B cell (primary cell): ENCODE results near the gene KHK. TPM values are rescaled to one million over a fixed set of nuclear protein-coding genes. Genes with fewer than 3 reads are reported as not detected.
"Not testable (repeated sequence)": the region's sequence is repeated elsewhere in the genome, so short reads cannot be mapped to it uniquely, and the experiment has no call there.

Source experiments
- ATAC-seq: fragments of 200-7000 bp; cut with Tn5 transposase; one replicate; pipeline ENCODE4 v1.10.0; 2021; ENCODE audit warnings: low read depth, mild to moderate bottlenecking, moderate number of reproducible peaks, moderate library complexity
- CTCF ChIA-PET: fragments of 350-600 bp; sonication (Branson Sonifier 250); formaldehyde crosslinking; loops from one replicate; lab custom pipeline; 2021; ENCODE audit warnings: antibody characterized with exemption, inconsistent platforms; lab: Charles Lee
- POLR2A ChIA-PET: fragments of 350-600 bp; sonication (Branson Sonifier 250); formaldehyde crosslinking; loops from one replicate; lab custom pipeline; 2021; ENCODE audit warnings: antibody characterized with exemption; lab: Charles Lee
- DNase-seq: peaks from one replicate; pipeline ENCODE4 v3.0.0; 2013
- H2AFZ ChIP-seq: 2 replicates; pipeline ENCODE4 v1.6.1; 2012; ENCODE audit warnings: mild to moderate bottlenecking, low read depth, low read length; ENCODE audit not compliant: insufficient read depth, poor library complexity, severe bottlenecking
- H3K27ac ChIP-seq, 2 donors: 1 replicate in 1 of 2; 2 replicates in 1 of 2; pipeline ENCODE4 v1.5.1; 2012 to 2013; ENCODE audit warnings: low read length in 2 of 2, mild to moderate bottlenecking in 2 of 2, moderate library complexity in 1 of 2
- H3K27me3 ChIP-seq, 4 experiments: fragments of 200-600 bp in 1 of 4; sonication (generic) in 1 of 4; replicated peaks in 1 of 4; 1 replicate in 2 of 4; 2 replicates in 2 of 4; pipeline versions ENCODE4 v1.6.1 to v1.7.0; 2013 to 2016; ENCODE audit warnings: low read length in 3 of 4, mild to moderate bottlenecking in 2 of 4, mixed read lengths in 1 of 4, moderate library complexity in 1 of 4; ENCODE audit not compliant: insufficient read depth in 4 of 4, control insufficient read depth in 3 of 4; ENCODE audit errors: control extremely low read depth in 1 of 4
- H3K36me3 ChIP-seq, 2 experiments: replicated peaks in 1 of 2; 1 replicate in 1 of 2; 2 replicates in 1 of 2; pipeline versions ENCODE4 v1.6.1 to v1.7.1; 2013; ENCODE audit warnings: low read length in 1 of 2; ENCODE audit not compliant: insufficient read depth in 2 of 2, control insufficient read depth in 1 of 2; ENCODE audit errors: control extremely low read depth in 1 of 2, extremely low read depth in 1 of 2
- H3K4me1 ChIP-seq, 2 donors: fragments of 200-600 bp in 1 of 2; sonication (generic) in 1 of 2; 1 replicate in 1 of 2; 2 replicates in 1 of 2; pipeline versions ENCODE4 v1.5.1 to v1.6.1; 2013 to 2017; ENCODE audit warnings: low read length in 2 of 2; ENCODE audit not compliant: control insufficient read depth in 2 of 2, insufficient read depth in 2 of 2
- H3K4me2 ChIP-seq: replicated peaks from 2 replicates; pipeline ENCODE3; 2012; ENCODE audit warnings: mild to moderate bottlenecking, low read depth, low read length; ENCODE audit not compliant: poor library complexity, severe bottlenecking
- H3K4me3 ChIP-seq, 5 experiments: fragments of 200-600 bp in 1 of 5; sonication (generic) in 1 of 5; 1 replicate in 3 of 5; 2 replicates in 2 of 5; pipeline versions ENCODE4 v1.5.1 to v1.7.0; 2011 to 2016; ENCODE audit warnings: low read length in 4 of 5, mild to moderate bottlenecking in 4 of 5, low read depth in 2 of 5, control low read depth in 1 of 5, moderate library complexity in 1 of 5; ENCODE audit not compliant: insufficient read depth in 1 of 5; ENCODE audit errors: control extremely low read depth in 1 of 5, extremely low read depth in 1 of 5
- H3K79me2 ChIP-seq: fragments of 200-600 bp; sonication (generic); one replicate; pipeline ENCODE4 v1.6.0; 2016; ENCODE audit warnings: low read length; ENCODE audit not compliant: control insufficient read depth, insufficient read depth
- H3K9ac ChIP-seq: fragments of 200-600 bp; sonication (generic); 2 replicates; pipeline ENCODE4 v1.6.1; 2017; ENCODE audit warnings: mild to moderate bottlenecking, low read length, moderate library complexity
- H3K9me3 ChIP-seq, 3 donors: one replicate each; pipeline versions ENCODE4 v1.6.1 to v1.7.1; 2013; ENCODE audit warnings: low read length in 2 of 3; ENCODE audit not compliant: control insufficient read depth in 2 of 3, insufficient read depth in 1 of 3; ENCODE audit errors: control extremely low read depth in 1 of 3
- H4K20me1 ChIP-seq: 2 replicates; pipeline ENCODE4 v1.6.0; 2012; ENCODE audit warnings: mild to moderate bottlenecking, low read length; ENCODE audit not compliant: insufficient read depth, control insufficient read depth, poor library complexity, severe bottlenecking
- H3K27ac Mint-ChIP-seq: one replicate; pipeline ENCODE4 v1.8.0; 2021; ENCODE audit warnings: mixed read lengths
- H3K27me3 Mint-ChIP-seq: one replicate; pipeline ENCODE4 v1.8.0; 2021; ENCODE audit warnings: mixed read lengths
- H3K4me1 Mint-ChIP-seq: one replicate; pipeline ENCODE4 v1.8.0; 2021; ENCODE audit warnings: mixed read lengths
- H3K4me3 Mint-ChIP-seq: one replicate; pipeline ENCODE4 v1.8.0; 2021; ENCODE audit warnings: mixed read lengths
- H3K9me3 Mint-ChIP-seq: one replicate; pipeline ENCODE4 v1.8.0; 2022; ENCODE audit warnings: mixed read lengths; ENCODE audit not compliant: insufficient read depth
- EZH2 ChIP-seq: IDR thresholded peaks from 2 replicates; pipeline ENCODE4 v1.6.1; 2012; ENCODE audit warnings: borderline replicate concordance, low read depth, mild to moderate bottlenecking, moderate library complexity, low read length; ENCODE audit not compliant: insufficient read depth, poor library complexity, severe bottlenecking
- WGBS: methylation state at CpG from one replicate; pipeline ENCODE4 v1.1.5; 2013; ENCODE audit warnings: missing lambda C conversion rate; ENCODE audit not compliant: insufficient coverage; 5-methylcytosine and 5-hydroxymethylcytosine counted together
- intact Hi-C: fragments of 100-400 bp; cut with micrococcal nuclease; formaldehyde crosslinking; loops from one replicate; pipeline ENCODE4 v1.10.0; 2022
- polyA plus RNA-seq: library from polyadenylated mRNA; depleted of rRNA; stranded (reverse); fragments of >200 nt; gene quantifications from 2 replicates; pipeline ENCODE4 v1.2.3, GENCODE V29; 2012
- total RNA-seq, 2 donors: library from RNA; stranded (reverse); fragments of 120-200 nt in 1 of 2; gene quantifications; 1 replicate in 1 of 2; 2 replicates in 1 of 2; pipeline versions ENCODE4 v1.2.3 to v1.2.4, GENCODE V29; 2013 to 2022
- TF ChIP-seq, protein P1 (sequence below): fragments of 200-600 bp; IDR thresholded peaks from one replicate; pipeline ENCODE4 v1.8.0; 2022; ENCODE audit warnings: antibody characterized with exemption, mild to moderate bottlenecking

The KHK gene
- total and polyA plus RNA-seq, 2 donors (not counting 1 experiment from before 2014, with no cell fraction given) = 3.3 to 4.0 TPM

DNA sequence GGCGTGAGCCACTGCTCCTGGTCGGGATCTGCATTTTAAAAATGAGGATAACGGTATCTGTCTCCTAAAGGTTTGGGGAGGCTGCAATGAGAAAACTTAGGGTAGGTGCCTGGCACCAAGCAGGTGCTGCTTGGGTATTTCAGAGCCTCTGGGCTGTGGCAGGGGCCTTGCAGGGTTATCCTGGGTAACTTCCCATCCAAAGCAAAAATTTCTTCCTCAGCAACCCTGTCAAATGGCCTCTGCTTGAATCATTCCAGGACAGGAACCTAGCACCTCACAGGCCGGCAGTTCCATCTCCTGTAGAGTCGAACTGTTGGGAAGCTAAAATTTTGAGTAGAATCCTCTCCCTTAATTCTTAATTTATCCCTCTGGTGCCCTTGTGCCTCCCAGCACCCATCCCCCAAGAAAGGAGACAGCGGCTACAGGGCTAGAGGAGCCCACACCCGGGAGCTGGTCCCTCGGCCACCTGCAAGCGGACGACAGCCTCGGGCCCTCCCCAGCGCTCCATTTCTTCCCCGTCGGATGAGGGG lies 31.5 kb downstream of the KHK start:
- peaks cover 38% of the 10 kb centered on the region for H3K27me3 Mint-ChIP-seq
- no peak for ATAC-seq
- CTCF ChIA-PET = no interaction called here
- TF ChIP-seq EZH2 = no peak
- TF ChIP-seq, protein P1, sequence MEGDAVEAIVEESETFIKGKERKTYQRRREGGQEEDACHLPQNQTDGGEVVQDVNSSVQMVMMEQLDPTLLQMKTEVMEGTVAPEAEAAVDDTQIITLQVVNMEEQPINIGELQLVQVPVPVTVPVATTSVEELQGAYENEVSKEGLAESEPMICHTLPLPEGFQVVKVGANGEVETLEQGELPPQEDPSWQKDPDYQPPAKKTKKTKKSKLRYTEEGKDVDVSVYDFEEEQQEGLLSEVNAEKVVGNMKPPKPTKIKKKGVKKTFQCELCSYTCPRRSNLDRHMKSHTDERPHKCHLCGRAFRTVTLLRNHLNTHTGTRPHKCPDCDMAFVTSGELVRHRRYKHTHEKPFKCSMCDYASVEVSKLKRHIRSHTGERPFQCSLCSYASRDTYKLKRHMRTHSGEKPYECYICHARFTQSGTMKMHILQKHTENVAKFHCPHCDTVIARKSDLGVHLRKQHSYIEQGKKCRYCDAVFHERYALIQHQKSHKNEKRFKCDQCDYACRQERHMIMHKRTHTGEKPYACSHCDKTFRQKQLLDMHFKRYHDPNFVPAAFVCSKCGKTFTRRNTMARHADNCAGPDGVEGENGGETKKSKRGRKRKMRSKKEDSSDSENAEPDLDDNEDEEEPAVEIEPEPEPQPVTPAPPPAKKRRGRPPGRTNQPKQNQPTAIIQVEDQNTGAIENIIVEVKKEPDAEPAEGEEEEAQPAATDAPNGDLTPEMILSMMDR = no peak
- H3K4me3 ChIP-seq = peak overlapping the region in 1 of 5 experiments; percentile 50
- peak overlapping the region; percentile 84 for H3K4me2 ChIP-seq
- H3K27ac Mint-ChIP-seq = no peak overlapping the region
- H3K36me3 ChIP-seq = no peaks in the 10 kb centered on the region
- WGBS = 41% methylated on average over 13 of the region's 14 CpGs
- intact Hi-C loops = no loop called here
- H3K4me1 ChIP-seq = peaks cover 12 to 16% of the 10 kb centered on the region in 2 donors
- no peak overlapping the region for H3K27ac ChIP-seq
- no peak overlapping the region for H3K9ac ChIP-seq
- no peaks in the 10 kb centered on the region for H3K9me3 Mint-ChIP-seq
- no peaks in the 10 kb centered on the region for H3K79me2 ChIP-seq
- H4K20me1 ChIP-seq = no peaks in the 10 kb centered on the region
- H2AFZ ChIP-seq = peak overlapping the region; percentile 56
- H3K9me3 ChIP-seq = peaks cover 0 to 9% (median 0%) of the 10 kb centered on the region in 3 donors
- POLR2A ChIA-PET = no interaction called here
- peak overlapping the region; percentile 23 for H3K4me3 Mint-ChIP-seq
- DNase-seq = no peak
- peaks cover 12% of the 10 kb centered on the region for H3K4me1 Mint-ChIP-seq
- H3K27me3 ChIP-seq = peaks cover 0 to 26% (median 12%) of the 10 kb centered on the region in 4 experiments

DNA sequence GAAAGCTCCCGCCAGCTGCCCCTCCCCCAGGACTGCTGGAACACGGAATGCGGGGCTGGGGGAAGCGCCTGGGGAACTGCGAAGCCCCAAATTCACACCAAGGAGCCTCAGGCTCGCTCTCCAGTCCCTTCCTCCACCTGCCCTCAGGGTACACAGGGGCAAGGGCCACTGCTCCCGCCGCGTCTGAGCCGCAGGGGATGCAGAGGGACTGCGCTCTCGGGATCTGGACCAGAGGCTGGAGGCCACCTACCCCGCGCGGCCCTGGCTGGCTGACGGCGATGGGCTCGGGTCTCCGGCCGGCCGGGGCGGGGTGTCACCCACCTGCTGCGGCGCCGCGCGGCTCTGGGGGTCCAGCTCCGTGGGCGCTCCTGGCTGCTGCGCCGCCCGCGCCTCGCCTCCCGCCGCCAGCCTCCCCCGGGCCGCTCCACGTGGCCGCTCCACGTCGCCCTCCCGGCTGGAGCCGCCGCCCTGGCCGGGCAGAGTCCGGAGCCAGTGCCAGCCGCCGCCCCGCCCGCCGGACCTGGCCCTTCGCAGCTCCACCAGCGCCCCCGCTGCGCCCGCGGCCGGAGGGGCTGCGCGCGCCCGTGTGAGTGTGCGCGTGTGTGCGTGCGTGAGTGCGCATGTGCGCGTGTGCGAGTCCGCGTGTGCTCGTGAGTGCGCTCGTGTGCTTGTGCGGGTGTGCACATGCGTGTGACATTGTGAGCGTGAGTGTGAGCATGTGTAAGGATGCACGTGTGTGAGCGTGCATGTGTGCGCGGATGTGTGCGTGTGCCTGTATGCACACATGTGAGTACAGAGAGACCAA lies 32.2 kb downstream of the KHK start, which contains the start of gene CGREF1:
TSS of gene CGREF1 (minus strand) at position 604 of the 805 bp plus-strand sequence. CDS start 14,762 bp downstream, outside the sequence.
- H3K4me2 ChIP-seq = peak within 1 kb of the TSS; percentile 84
- ChIA-PET POLR2A (no interaction called here), CTCF (no interaction called here)
- H3K79me2 ChIP-seq = no peaks in the 10 kb centered on the region
- H3K4me3 Mint-ChIP-seq = peak within 1 kb of the TSS; percentile 85
- DNase-seq (peak; percentile 38), ATAC-seq (no peak)
- peaks cover 16% of the 10 kb centered on the region for H3K4me1 Mint-ChIP-seq
- peaks cover 0 to 9% (median 0%) of the 10 kb centered on the region in 3 donors for H3K9me3 ChIP-seq
- no peak within 1 kb of the TSS for H3K27ac Mint-ChIP-seq
- peaks cover 39% of the 10 kb centered on the region for H3K27me3 Mint-ChIP-seq
- H3K27me3 ChIP-seq = peaks cover 0 to 26% (median 12%) of the 10 kb centered on the region in 4 experiments
- H3K9me3 Mint-ChIP-seq = no peaks in the 10 kb centered on the region
- peak within 1 kb of the TSS; percentile 55 for H3K9ac ChIP-seq
- TF ChIP-seq, protein P1 = no peak
- TF ChIP-seq EZH2 = no peak
- peak within 1 kb of the TSS; percentile 56 for H2AFZ ChIP-seq
- intact Hi-C loops = no loop called here
- H3K4me1 ChIP-seq = peaks cover 16 to 19% of the 10 kb centered on the region in 2 donors
- H4K20me1 ChIP-seq = no peaks in the 10 kb centered on the region
- 6% methylated on average over 84 of the region's 84 CpGs for WGBS
- H3K27ac ChIP-seq = no peak within 1 kb of the TSS
- no peaks in the 10 kb centered on the region for H3K36me3 ChIP-seq
- peak within 1 kb of the TSS in 2 of 5 experiments; percentile 38 to 50 for H3K4me3 ChIP-seq

DNA sequence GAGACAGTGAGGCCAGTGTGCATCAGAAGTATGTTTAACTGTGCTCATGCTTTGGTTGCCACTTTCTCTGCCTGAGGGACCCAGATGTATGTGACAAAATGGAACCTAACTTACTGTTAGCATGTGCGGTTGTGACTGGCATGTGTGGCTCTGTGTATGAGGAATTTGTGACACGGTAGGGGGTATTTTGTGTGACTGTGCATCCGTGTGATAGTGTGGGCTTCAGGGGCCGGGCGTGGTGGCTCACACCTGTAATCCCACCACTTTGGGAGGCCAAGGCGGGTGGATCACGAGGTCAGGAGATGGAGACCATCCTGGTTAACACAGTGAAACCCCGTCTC lies 32.7 kb downstream of the KHK start:
- Histone ChIP-seq H2AFZ (peak overlapping the region; percentile 56), H3K4me1 (peaks cover 21 to 24% of the 10 kb centered on the region in 2 donors), H3K4me2 (peak overlapping the region; percentile 84), H3K27me3 (peaks cover 0 to 26% (median 12%) of the 10 kb centered on the region in 4 experiments), H3K9ac (peak overlapping the region; percentile 55), H3K4me3 (peak overlapping the region in 2 of 5 experiments; percentile 38 to 50)
- DNase-seq, intact Hi-C loops, H3K79me2 ChIP-seq, H3K27ac Mint-ChIP-seq, H3K9me3 Mint-ChIP-seq, POLR2A ChIA-PET, H3K27ac ChIP-seq, H3K9me3 ChIP-seq, H4K20me1 ChIP-seq, H3K36me3 ChIP-seq, ATAC-seq, CTCF ChIA-PET: not testable (repeated sequence)
- peaks cover 39% of the 10 kb centered on the region for H3K27me3 Mint-ChIP-seq
- 60% methylated on average over 4 of the region's 8 CpGs for WGBS
- H3K4me3 Mint-ChIP-seq = peak overlapping the region; percentile 85
- H3K4me1 Mint-ChIP-seq = peaks cover 18% of the 10 kb centered on the region
